SU-DHL-6 (cell line): ENCODE results near the gene FKBP1C.

Experiments used
- EZH2phosphoT487 ChIP-seq: fragments of 200-600 bp; sonication (generic), shearing (Covaris generic); conservative IDR thresholded peaks from 2 replicates; pipeline ENCODE4 v1.6.1; 2018; ENCODE audit warnings: mild to moderate bottlenecking, antibody characterized with exemption, low read length, moderate library complexity, mixed read lengths
- TF ChIP-seq, protein P1 (sequence below): fragments of 200-600 bp; sonication (generic); IDR thresholded peaks from one replicate; pipeline ENCODE4 v1.5.1; 2017; ENCODE audit warnings: antibody characterized with exemption, mild to moderate bottlenecking, low read length, moderate library complexity; ENCODE audit not compliant: insufficient read depth, poor library complexity, severe bottlenecking

GRCh38 chr6:63224179-63224578, 12.9 kb downstream of the FKBP1C start:
- TF ChIP-seq, protein P1, sequence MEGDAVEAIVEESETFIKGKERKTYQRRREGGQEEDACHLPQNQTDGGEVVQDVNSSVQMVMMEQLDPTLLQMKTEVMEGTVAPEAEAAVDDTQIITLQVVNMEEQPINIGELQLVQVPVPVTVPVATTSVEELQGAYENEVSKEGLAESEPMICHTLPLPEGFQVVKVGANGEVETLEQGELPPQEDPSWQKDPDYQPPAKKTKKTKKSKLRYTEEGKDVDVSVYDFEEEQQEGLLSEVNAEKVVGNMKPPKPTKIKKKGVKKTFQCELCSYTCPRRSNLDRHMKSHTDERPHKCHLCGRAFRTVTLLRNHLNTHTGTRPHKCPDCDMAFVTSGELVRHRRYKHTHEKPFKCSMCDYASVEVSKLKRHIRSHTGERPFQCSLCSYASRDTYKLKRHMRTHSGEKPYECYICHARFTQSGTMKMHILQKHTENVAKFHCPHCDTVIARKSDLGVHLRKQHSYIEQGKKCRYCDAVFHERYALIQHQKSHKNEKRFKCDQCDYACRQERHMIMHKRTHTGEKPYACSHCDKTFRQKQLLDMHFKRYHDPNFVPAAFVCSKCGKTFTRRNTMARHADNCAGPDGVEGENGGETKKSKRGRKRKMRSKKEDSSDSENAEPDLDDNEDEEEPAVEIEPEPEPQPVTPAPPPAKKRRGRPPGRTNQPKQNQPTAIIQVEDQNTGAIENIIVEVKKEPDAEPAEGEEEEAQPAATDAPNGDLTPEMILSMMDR, result no peak
- no peak for TF ChIP-seq EZH2phosphoT487
